Liver (tissue), 9 donors: Measurements from ENCODE around the gene MYL6B. TPM values are rescaled to one million over a fixed set of nuclear protein-coding genes. Genes with fewer than 3 reads are reported as not detected.

Experiments used
- DNase-seq: peaks from one replicate; pipeline ENCODE4 v3.0.0-alpha.2; 2017; ENCODE audit warnings: low spot score
- H3K27ac ChIP-seq, 2 donors: one replicate each; pipeline ENCODE4 v1.7.0; 2013; ENCODE audit warnings: inconsistent platforms in 2 of 2, low read length in 2 of 2, control low read depth in 1 of 2, low read depth in 1 of 2, mild to moderate bottlenecking in 1 of 2
- H3K27me3 ChIP-seq, 4 donors: one replicate each; pipeline versions ENCODE4 v1.6.1 to v1.7.0; 2013; ENCODE audit warnings: low read length in 3 of 4, inconsistent platforms in 1 of 4, mild to moderate bottlenecking in 1 of 4, moderate library complexity in 1 of 4; ENCODE audit not compliant: control insufficient read depth in 4 of 4, insufficient read depth in 4 of 4
- H3K36me3 ChIP-seq, 4 donors: one replicate each; pipeline versions ENCODE4 v1.6.1 to v1.7.0; 2013; ENCODE audit warnings: low read length in 3 of 4, mild to moderate bottlenecking in 3 of 4, low read depth in 1 of 4, moderate library complexity in 1 of 4; ENCODE audit not compliant: control insufficient read depth in 4 of 4, insufficient read depth in 3 of 4
- H3K4me1 ChIP-seq, 4 donors: one replicate each; pipeline versions ENCODE4 v1.6.1 to v1.7.0; 2013; ENCODE audit warnings: low read length in 3 of 4, mild to moderate bottlenecking in 3 of 4, moderate library complexity in 1 of 4; ENCODE audit not compliant: control insufficient read depth in 4 of 4, insufficient read depth in 4 of 4
- H3K4me3 ChIP-seq, 3 donors: one replicate each; pipeline versions ENCODE4 v1.6.1 to v1.7.0; 2013; ENCODE audit warnings: low read length in 3 of 3, control low read depth in 1 of 3, low read depth in 1 of 3, mild to moderate bottlenecking in 1 of 3
- H3K9ac ChIP-seq, 2 donors: one replicate each; pipeline ENCODE4 v1.7.0; 2013; ENCODE audit warnings: low read length in 2 of 2, mild to moderate bottlenecking in 2 of 2, moderate library complexity in 2 of 2, control low read depth in 1 of 2, low read depth in 1 of 2
- H3K9me3 ChIP-seq, 4 donors: one replicate each; pipeline versions ENCODE4 v1.6.1 to v1.7.0; 2013; ENCODE audit warnings: low read length in 3 of 4; ENCODE audit not compliant: control insufficient read depth in 4 of 4
- FOXA1 ChIP-seq: IDR thresholded peaks from 2 replicates; pipeline ENCODE4 v1.6.1; 2016; ENCODE audit warnings: antibody characterized with exemption
- GABPA ChIP-seq, 2 donors: IDR thresholded peaks in 1 of 2; conservative IDR thresholded peaks in 1 of 2; 2 replicates each; pipeline ENCODE4 v1.6.1; 2016; ENCODE audit warnings: antibody characterized with exemption in 2 of 2, mild to moderate bottlenecking in 1 of 2, moderate library complexity in 1 of 2
- HNF4G ChIP-seq: IDR thresholded peaks from 2 replicates; pipeline ENCODE4 v1.6.1; 2016; ENCODE audit warnings: antibody characterized with exemption
- RAD21 ChIP-seq, 2 donors: IDR thresholded peaks; 2 replicates each; pipeline ENCODE4 v1.6.1; 2016; ENCODE audit warnings: antibody characterized with exemption in 2 of 2, mild to moderate bottlenecking in 2 of 2
- SP1 ChIP-seq: IDR thresholded peaks from 2 replicates; pipeline ENCODE4 v1.6.1; 2018; ENCODE audit warnings: antibody characterized with exemption, mild to moderate bottlenecking
- TAF1 ChIP-seq: conservative IDR thresholded peaks from 2 replicates; pipeline ENCODE4 v1.6.1; 2016; ENCODE audit warnings: antibody characterized with exemption, mild to moderate bottlenecking
- YY1 ChIP-seq: IDR thresholded peaks from 2 replicates; pipeline ENCODE4 v1.6.1; 2016; ENCODE audit warnings: antibody characterized with exemption, mild to moderate bottlenecking
- WGBS: extraction: QIAGEN DNeasy Blood & Tissue Kit; methylation state at CpG from one replicate; pipeline ENCODE4 v1.1.7; 2013; 5-methylcytosine and 5-hydroxymethylcytosine counted together
- polyA plus RNA-seq, 2 donors: library from polyadenylated mRNA; stranded (reverse) in 1 of 2; unstranded in 1 of 2; fragments of 200-250 nt in 1 of 2; fragments of >200 nt in 1 of 2; fragmentation: Nextera tagmentation in 1 of 2; extraction: Ambion mirVana in 1 of 2; gene quantifications; one replicate each; pipeline versions ENCODE4 v1.2.1 to v1.2.3, GENCODE V29; 2013 to 2015
- total RNA-seq, 2 donors: library from RNA; depleted of rRNA; stranded (reverse); fragments of >200 nt; gene quantifications; one replicate each; pipeline ENCODE4 v1.2.3, GENCODE V29; 2014
- TF ChIP-seq, protein P1 (sequence below): IDR thresholded peaks from 2 replicates; pipeline ENCODE4 v1.6.1; 2016; ENCODE audit warnings: antibody characterized with exemption, mild to moderate bottlenecking
- TF ChIP-seq, protein P2 (sequence below): IDR thresholded peaks from 2 replicates; pipeline ENCODE4 v1.6.1; 2016; ENCODE audit warnings: antibody characterized with exemption
- TF ChIP-seq, protein P3 (sequence below): fragments of 150-350 bp; IDR thresholded peaks from 2 replicates; pipeline ENCODE4 v1.5.1; 2017; ENCODE audit warnings: improper control_type of control experiment, low read depth, low read length; ENCODE audit not compliant: missing input control
- TF ChIP-seq, protein P4 (sequence below): IDR thresholded peaks from 2 replicates; pipeline ENCODE4 v1.6.1; 2016; ENCODE audit warnings: antibody characterized with exemption
- TF ChIP-seq, protein P5 (sequence below): IDR thresholded peaks from 2 replicates; pipeline ENCODE4 v1.6.1; 2016; ENCODE audit warnings: antibody characterized with exemption
- donor health status: healthy.
- donor health status: healthy.
- donor health status: healthy.
- donor health status: healthy.
- donor health status: healthy.

Gene MYL6B
- total and polyA plus RNA-seq, 4 donors, result 3.7 to 14.2 (median 12.6) TPM

DNA sequence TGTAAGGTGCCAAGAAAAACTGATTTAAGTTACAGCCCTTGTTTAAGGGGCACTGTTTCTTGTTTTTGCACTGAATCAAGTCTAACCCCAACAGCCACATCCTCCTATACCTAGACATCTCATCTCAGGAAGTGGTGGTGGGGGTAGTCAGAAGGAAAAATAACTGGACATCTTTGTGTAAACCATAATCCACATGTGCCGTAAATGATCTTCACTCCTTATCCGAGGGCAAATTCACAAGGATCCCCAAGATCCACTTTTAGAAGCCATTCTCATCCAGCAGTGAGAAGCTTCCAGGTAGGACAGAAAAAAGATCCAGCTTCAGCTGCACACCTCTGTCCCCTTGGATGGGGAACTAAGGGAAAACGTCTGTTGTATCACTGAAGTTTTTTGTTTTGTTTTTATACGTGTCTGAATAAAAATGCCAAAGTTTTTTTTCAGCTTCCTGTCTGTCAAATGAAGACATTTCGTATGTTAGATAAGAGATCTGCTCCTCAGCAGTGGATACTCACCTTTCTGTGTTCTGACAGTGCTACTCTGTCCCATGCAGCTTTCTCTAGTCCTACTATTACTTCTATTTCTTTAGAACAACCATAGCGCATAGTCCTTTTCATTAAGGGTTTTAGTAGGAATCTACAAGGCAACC is 49.2 kb upstream of the MYL6B start:
- Histone ChIP-seq H3K4me1 (peaks cover 0 to 24% (median 13%) of the 10 kb centered on the region in 4 donors), H3K27ac (peak overlapping the region in 1 of 2 donors; percentile 62), H3K27me3 (no peaks in the 10 kb centered on the region), H3K36me3 (peaks cover 15 to 48% (median 41%) of the 10 kb centered on the region in 4 donors), H3K4me3 (peak overlapping the region in 1 of 3 donors; percentile 39), H3K9ac (peak overlapping the region in 1 of 2 donors; percentile 52), H3K9me3 (no peaks in the 10 kb centered on the region)
- TF ChIP-seq, protein P1, sequence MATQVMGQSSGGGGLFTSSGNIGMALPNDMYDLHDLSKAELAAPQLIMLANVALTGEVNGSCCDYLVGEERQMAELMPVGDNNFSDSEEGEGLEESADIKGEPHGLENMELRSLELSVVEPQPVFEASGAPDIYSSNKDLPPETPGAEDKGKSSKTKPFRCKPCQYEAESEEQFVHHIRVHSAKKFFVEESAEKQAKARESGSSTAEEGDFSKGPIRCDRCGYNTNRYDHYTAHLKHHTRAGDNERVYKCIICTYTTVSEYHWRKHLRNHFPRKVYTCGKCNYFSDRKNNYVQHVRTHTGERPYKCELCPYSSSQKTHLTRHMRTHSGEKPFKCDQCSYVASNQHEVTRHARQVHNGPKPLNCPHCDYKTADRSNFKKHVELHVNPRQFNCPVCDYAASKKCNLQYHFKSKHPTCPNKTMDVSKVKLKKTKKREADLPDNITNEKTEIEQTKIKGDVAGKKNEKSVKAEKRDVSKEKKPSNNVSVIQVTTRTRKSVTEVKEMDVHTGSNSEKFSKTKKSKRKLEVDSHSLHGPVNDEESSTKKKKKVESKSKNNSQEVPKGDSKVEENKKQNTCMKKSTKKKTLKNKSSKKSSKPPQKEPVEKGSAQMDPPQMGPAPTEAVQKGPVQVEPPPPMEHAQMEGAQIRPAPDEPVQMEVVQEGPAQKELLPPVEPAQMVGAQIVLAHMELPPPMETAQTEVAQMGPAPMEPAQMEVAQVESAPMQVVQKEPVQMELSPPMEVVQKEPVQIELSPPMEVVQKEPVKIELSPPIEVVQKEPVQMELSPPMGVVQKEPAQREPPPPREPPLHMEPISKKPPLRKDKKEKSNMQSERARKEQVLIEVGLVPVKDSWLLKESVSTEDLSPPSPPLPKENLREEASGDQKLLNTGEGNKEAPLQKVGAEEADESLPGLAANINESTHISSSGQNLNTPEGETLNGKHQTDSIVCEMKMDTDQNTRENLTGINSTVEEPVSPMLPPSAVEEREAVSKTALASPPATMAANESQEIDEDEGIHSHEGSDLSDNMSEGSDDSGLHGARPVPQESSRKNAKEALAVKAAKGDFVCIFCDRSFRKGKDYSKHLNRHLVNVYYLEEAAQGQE, result no peak
- TF ChIP-seq, protein P2, sequence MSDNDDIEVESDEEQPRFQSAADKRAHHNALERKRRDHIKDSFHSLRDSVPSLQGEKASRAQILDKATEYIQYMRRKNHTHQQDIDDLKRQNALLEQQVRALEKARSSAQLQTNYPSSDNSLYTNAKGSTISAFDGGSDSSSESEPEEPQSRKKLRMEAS, result no peak
- no peak for TF ChIP-seq HNF4G
- TF ChIP-seq, protein P3, sequence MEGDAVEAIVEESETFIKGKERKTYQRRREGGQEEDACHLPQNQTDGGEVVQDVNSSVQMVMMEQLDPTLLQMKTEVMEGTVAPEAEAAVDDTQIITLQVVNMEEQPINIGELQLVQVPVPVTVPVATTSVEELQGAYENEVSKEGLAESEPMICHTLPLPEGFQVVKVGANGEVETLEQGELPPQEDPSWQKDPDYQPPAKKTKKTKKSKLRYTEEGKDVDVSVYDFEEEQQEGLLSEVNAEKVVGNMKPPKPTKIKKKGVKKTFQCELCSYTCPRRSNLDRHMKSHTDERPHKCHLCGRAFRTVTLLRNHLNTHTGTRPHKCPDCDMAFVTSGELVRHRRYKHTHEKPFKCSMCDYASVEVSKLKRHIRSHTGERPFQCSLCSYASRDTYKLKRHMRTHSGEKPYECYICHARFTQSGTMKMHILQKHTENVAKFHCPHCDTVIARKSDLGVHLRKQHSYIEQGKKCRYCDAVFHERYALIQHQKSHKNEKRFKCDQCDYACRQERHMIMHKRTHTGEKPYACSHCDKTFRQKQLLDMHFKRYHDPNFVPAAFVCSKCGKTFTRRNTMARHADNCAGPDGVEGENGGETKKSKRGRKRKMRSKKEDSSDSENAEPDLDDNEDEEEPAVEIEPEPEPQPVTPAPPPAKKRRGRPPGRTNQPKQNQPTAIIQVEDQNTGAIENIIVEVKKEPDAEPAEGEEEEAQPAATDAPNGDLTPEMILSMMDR, result no peak
- TF ChIP-seq FOXA1, result no peak
- TF ChIP-seq SP1, result no peak
- TF ChIP-seq, protein P4, sequence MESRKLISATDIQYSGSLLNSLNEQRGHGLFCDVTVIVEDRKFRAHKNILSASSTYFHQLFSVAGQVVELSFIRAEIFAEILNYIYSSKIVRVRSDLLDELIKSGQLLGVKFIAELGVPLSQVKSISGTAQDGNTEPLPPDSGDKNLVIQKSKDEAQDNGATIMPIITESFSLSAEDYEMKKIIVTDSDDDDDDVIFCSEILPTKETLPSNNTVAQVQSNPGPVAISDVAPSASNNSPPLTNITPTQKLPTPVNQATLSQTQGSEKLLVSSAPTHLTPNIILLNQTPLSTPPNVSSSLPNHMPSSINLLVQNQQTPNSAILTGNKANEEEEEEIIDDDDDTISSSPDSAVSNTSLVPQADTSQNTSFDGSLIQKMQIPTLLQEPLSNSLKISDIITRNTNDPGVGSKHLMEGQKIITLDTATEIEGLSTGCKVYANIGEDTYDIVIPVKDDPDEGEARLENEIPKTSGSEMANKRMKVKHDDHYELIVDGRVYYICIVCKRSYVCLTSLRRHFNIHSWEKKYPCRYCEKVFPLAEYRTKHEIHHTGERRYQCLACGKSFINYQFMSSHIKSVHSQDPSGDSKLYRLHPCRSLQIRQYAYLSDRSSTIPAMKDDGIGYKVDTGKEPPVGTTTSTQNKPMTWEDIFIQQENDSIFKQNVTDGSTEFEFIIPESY, result no peak
- no peak for TF ChIP-seq RAD21 (IDR thresholded peaks at IDR 0.05)
- no peak for TF ChIP-seq GABPA (IDR thresholded peaks at IDR 0.05 in 1 of 2, conservative IDR thresholded peaks at IDR 0.05 in 1 of 2)
- 49% methylated on average over 6 of the region's 6 CpGs for WGBS
- no peak for DNase-seq

DNA sequence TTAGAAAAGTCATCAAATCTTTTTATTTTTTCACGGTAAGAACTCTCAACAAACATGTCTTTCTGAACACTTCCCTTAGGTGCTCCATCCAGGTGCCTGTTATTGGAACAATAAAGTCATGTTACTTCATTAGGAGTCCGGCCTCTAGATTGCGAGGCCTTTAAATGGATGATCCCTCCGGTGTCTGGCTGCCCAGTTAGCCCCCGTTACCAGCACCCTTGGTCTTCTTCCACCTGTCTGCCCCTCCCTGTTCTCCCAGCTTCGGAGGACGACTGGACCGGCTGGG is 48.6 kb upstream of the MYL6B start:
- Histone ChIP-seq H3K27me3 (no peaks in the 10 kb centered on the region), H3K9ac (peak overlapping the region; percentile 15 to 52), H3K4me1 (peaks cover 0 to 24% (median 13%) of the 10 kb centered on the region in 4 donors), H3K9me3 (no peaks in the 10 kb centered on the region), H3K27ac (peak overlapping the region; percentile 62 to 83), H3K4me3 (peak overlapping the region; percentile 27 to 39 (median 38)), H3K36me3 (peaks cover 16 to 47% (median 41%) of the 10 kb centered on the region in 4 donors)
- DNase-seq, result no peak
- WGBS, result 4% methylated on average over 8 of the region's 8 CpGs
- TF ChIP-seq RAD21 (IDR thresholded peaks at IDR 0.05) (no peak), GABPA (IDR thresholded peaks at IDR 0.05 in 1 of 2, conservative IDR thresholded peaks at IDR 0.05 in 1 of 2) (no peak), YY1 (no peak), HNF4G (no peak), TAF1 (no peak)
- TF ChIP-seq, protein P3, result no peak
- TF ChIP-seq, protein P5, sequence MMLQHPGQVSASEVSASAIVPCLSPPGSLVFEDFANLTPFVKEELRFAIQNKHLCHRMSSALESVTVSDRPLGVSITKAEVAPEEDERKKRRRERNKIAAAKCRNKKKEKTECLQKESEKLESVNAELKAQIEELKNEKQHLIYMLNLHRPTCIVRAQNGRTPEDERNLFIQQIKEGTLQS, result no peak
